SU-DHL-6 (cell line): ENCODE measurements around the gene CAP2.

Experiments
- EZH2phosphoT487 ChIP-seq: fragments of 200-600 bp; sonication (generic), shearing (Covaris generic); conservative IDR thresholded peaks from 2 replicates; pipeline ENCODE4 v1.6.1; 2018; ENCODE audit warnings: mild to moderate bottlenecking, antibody characterized with exemption, low read length, moderate library complexity, mixed read lengths
- TF ChIP-seq, protein P1 (sequence below): fragments of 200-600 bp; sonication (generic); IDR thresholded peaks from one replicate; pipeline ENCODE4 v1.5.1; 2017; ENCODE audit warnings: antibody characterized with exemption, mild to moderate bottlenecking, low read length, moderate library complexity; ENCODE audit not compliant: insufficient read depth, poor library complexity, severe bottlenecking

DNA sequence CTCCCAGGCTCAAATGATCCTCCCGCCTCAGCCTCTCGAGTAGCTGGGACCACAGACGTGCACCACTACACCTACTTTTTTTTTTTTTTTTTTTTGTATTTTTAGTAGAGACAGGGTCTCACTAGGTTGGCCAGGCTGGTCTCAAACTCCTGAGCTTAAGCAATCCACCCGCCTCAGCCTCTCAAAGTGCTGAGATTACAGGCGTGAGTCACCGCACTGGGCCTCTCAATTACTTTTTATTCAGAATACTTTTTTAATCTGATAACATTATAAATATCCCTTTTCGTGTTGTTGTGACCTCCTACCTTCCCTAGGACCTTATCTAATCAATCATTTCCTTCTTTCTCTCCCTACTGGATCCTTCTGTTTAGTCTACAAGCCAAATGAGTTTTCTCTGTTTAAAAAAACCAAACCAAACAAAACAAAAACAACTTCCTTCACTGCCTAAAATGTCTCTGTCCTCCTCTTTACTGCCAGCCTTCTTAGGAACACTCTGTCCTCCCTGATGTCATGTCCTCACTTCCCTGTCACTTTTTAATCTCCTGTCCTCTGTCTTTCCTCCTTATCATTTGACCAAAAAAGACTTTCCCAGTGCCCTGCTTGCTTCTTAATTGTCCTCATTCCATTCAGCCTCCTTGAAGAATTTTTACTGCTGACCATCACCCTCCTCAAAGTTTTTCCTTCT, 85.0 kb downstream of the CAP2 start:
- TF ChIP-seq, protein P1, sequence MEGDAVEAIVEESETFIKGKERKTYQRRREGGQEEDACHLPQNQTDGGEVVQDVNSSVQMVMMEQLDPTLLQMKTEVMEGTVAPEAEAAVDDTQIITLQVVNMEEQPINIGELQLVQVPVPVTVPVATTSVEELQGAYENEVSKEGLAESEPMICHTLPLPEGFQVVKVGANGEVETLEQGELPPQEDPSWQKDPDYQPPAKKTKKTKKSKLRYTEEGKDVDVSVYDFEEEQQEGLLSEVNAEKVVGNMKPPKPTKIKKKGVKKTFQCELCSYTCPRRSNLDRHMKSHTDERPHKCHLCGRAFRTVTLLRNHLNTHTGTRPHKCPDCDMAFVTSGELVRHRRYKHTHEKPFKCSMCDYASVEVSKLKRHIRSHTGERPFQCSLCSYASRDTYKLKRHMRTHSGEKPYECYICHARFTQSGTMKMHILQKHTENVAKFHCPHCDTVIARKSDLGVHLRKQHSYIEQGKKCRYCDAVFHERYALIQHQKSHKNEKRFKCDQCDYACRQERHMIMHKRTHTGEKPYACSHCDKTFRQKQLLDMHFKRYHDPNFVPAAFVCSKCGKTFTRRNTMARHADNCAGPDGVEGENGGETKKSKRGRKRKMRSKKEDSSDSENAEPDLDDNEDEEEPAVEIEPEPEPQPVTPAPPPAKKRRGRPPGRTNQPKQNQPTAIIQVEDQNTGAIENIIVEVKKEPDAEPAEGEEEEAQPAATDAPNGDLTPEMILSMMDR = no peak
- TF ChIP-seq EZH2phosphoT487 = no peak
